ENCODE measurements around the gene HOXD11. TPM values are rescaled to one million over a fixed set of nuclear protein-coding genes. Genes with fewer than 3 reads are reported as not detected.
A peak's percentile ranks its signal among the peaks of the same experiment; 100 is the strongest.

The HOXD11 gene
- polyA plus RNA-seq, 3 donors = 55.1 to 72.7 (median 67.2) TPM

GRCh38 chr2:176124110-176124946 lies 17.2 kb downstream of the HOXD11 start:
- no peak for DNase-seq (ENCODE audit: extremely low read depth in 1 of 11, low read depth in 9 of 11, low spot score in 4 of 11)

- DNase-seq (ENCODE audit: extremely low read depth in 1 of 11, low read depth in 9 of 11, low spot score in 4 of 11) = no peak
Measured at GRCh38 chr2:176124947-176125771, 18.1 kb downstream of the HOXD11 start.

- no peak for DNase-seq (ENCODE audit: extremely low read depth in 1 of 11, low read depth in 9 of 11, low spot score in 4 of 11)
Measured at GRCh38 chr2:176125772-176126054, 18.6 kb downstream of the HOXD11 start.

DNA sequence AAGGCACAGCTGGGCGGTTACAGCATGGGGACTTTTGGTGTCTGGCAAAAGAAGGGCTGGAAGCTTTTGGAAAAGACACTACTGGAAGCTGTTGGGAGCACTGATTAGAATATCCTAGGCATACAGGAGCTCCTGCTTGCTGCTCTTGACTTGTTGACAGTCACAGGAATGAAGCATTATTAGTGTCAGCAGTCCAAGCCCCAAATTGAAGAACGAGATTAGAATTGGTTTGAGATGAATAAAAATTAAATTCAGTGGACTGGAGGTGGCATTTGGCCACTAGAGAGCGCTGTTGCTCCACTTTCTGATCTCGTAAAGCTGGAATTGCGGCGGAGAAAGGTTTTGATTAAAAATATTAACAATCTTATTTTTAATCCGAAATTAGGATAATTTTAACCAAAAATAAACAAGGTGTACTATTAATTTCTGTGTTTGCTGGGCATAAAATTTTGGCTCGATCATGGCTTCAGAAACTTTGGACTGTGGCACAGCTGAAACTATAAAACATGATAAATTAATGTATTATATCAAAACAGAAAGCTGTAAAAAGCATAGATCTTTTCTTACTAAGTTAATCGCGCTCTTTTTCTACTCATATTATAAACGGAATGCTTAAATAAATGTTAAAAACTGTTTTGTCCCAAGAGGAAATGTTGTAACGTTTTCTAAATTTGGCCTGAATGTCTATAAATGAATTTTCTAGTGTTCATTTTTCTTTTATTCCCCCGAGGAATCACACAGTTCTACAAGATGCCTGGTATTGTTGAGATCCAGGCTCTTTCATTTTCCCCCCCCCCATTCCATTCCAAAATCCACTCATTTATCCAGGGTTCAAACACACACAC lies 20.1 kb downstream of the HOXD11 start:
- peak in 1 of 11 donors; percentile 84 for DNase-seq (ENCODE audit: extremely low read depth in 1 of 11, low read depth in 9 of 11, low spot score in 4 of 11)

DNA sequence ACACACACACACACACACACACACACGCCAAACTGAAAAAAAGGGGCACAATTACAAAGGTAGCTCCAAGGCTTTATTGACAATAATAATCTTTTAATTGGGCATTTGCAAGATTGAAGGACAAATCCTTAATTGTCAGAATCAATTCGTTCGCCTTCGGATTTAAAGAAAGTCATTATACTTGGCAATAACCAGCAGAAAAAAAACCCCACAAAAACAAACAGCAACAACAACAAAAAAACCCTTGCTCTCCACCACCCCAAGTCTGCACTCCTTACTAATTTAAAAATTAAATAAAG lies 20.6 kb downstream of the HOXD11 start:
- no peak for DNase-seq (ENCODE audit: extremely low read depth in 1 of 11, low read depth in 9 of 11, low spot score in 4 of 11)

DNA sequence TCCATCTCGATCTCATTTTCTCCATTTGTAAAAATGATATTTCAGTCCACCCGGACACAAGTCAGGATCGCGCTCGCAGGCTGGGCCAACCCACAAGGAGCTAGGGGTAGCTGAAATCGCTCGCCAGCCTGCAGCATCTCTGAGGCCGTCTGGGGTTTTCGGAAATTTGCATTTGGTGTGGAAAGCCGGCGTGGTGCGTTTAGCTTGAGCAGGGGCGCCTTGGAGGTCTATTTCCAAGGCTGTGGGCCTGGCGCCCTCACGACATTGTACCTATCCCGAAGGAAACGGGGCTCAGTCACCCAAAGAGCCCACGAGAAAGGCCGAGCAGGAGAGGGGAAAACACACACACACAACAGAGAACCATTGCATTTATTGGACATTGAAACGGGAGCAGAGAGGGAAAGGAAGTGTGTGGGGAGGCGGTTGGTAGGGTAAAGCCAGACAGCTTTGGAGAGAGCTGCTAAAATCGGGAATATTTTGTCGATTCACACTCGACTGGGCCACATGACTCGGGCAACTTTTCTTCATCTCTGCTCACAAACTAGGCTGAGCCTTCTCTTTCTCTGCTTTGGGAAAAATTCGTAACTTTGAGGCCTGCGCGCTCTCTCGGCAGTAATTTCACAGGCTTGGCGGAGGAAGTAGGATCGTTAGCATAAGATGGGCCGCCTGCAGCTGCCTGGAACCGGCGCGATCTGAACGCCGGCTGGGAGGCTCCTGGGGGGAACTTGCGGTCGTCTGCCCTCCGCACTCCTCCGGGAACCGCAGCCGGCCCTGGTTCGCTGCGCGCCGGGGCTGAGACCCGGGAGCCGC lies 21.3 kb downstream of the HOXD11 start:
- DNase-seq (ENCODE audit: extremely low read depth in 1 of 11, low read depth in 9 of 11, low spot score in 4 of 11) = no peak

DNA sequence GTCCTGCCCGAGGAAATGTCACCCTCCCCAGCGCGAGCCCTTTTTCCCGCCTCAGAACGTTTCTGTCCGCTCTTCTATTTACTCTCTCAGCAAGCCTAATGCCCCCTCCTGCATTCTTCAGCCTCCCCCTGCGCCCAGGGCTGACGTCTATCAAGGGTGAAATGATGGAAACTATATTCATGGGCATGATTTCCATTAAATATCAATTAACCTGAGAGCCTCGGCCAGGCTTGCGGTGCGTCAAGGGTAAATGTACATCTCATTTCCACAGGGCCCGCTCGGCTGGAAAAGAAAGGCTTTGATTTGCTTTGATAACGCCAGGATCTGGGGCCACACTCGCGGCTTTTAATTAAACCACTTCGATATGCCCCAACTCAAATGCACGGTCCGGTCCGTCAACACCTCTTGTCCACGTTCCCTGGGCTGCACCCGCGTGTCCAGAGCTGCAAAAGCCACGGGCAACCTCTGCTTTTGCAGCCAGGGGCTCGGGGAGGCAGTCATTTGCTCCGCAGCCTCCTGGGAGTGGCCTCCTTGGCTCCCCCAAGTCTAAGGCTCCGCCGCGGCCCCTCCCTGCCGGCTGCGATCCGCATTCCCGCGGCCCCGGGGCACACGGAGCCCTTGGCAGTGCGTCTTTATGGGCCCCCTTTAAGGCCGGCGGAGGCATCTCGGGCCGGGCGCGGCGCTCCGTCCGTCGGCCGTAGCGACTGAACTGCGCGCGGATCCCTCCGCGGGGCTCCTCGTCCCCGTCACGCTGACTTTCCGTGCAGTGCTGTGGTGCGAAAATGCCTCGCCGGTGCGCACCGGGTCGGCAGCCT lies 22.1 kb downstream of the HOXD11 start, which contains the start of gene HOXD8:
Gene HOXD8 (plus strand): TSS at position 724 of the 815 bp plus-strand sequence. CDS start 662 bp downstream, outside the sequence.
- DNase-seq (ENCODE audit: extremely low read depth in 1 of 11, low read depth in 9 of 11, low spot score in 4 of 11) = peak in 3 of 11 donors; percentile 84 to 85 (median 85)

DNA sequence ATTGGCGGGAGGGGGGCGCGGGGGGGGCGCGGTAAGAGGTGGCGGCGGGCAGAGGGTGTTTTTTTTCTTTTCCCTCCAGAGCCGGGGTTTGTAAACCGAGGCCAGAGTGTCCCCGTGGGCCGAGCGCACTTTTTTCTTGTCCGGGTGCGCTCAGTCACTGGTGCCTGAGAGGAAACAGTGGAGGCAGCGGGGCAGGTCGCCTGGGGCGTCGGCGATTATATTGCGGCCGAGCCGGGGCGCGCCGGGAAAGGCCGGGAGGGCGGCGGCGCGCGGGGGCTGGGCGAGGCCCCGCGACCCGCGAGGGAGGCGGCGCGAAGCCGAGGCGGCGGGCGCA lies 22.7 kb downstream of the HOXD11 start:
- no peak for DNase-seq (ENCODE audit: extremely low read depth in 1 of 11, low read depth in 9 of 11, low spot score in 4 of 11)

DNA sequence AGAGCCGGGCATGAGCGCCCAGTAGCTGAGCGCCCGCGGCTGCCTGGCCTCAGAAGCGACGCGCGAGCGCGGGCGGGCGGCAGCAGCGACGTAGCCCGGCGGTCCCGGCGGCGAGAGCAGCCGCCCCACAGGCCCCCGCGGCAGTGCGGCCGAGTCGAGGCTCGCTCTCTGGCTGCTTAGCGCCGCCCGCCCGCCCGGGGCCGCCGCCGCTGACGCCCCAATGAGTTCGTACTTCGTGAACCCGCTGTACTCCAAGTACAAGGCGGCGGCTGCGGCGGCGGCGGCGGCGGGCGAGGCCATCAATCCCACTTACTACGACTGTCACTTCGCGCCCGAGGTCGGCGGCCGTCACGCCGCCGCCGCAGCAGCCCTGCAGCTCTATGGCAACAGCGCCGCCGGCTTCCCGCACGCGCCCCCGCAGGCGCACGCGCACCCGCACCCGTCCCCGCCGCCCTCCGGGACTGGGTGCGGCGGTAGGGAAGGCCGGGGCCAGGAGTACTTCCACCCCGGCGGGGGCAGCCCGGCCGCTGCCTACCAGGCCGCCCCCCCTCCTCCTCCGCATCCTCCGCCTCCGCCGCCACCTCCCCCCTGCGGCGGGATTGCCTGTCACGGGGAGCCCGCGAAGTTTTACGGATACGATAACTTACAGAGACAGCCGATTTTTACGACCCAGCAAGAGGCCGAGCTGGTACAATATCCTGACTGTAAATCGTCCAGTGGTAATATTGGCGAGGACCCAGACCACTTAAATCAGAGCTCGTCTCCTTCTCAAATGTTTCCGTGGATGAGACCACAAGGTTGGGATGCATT lies 23.3 kb downstream of the HOXD11 start:
- DNase-seq (ENCODE audit: extremely low read depth in 1 of 11, low read depth in 9 of 11, low spot score in 4 of 11) = peak in 8 of 11 donors; percentile 84 to 94 (median 90)

- DNase-seq (ENCODE audit: extremely low read depth in 1 of 11, low read depth in 9 of 11, low spot score in 4 of 11) = no peak
Measured at GRCh38 chr2:176130957-176131847, 24.1 kb downstream of the HOXD11 start.

DNA sequence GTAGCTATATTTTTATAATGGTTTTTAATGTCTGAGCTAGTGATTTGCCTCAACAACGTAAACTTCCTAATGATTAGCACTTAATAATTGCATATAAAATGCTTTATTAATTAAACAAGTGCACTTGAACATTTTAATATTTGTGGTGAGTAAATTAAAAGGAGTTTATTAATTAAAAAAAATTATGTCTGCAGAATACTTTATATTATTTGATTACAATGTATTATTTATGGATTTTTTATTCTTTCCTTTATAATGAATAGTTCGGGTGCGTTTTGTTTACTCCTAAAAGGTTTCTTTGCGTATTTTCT lies 24.7 kb downstream of the HOXD11 start:
- DNase-seq (ENCODE audit: extremely low read depth in 1 of 11, low read depth in 9 of 11, low spot score in 4 of 11) = no peak

- no peak for DNase-seq (ENCODE audit: extremely low read depth in 1 of 11, low read depth in 9 of 11, low spot score in 4 of 11)
Measured at GRCh38 chr2:176132205-176133171, 25.4 kb downstream of the HOXD11 start.

DNA sequence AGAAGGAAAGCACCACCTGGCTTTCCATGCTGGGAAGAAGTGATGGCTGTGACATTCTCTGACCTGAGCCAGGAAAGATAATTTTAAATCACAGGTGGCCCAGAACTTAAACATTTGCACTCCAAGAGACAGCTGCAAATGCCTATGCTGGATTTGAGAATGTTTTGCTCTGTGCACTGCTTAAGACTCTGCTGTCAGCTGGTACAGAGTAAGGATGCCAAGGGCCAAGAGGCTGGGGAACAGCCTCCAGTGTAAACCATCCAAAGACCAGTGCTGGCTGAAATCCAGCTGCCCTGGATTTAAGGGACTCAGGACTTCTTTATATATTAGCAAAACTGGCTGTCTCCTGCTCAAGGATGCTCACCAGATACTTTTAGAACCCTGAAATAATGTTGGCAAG lies 26.3 kb downstream of the HOXD11 start:
- no peak for DNase-seq (ENCODE audit: extremely low read depth in 1 of 11, low read depth in 9 of 11, low spot score in 4 of 11)

DNA sequence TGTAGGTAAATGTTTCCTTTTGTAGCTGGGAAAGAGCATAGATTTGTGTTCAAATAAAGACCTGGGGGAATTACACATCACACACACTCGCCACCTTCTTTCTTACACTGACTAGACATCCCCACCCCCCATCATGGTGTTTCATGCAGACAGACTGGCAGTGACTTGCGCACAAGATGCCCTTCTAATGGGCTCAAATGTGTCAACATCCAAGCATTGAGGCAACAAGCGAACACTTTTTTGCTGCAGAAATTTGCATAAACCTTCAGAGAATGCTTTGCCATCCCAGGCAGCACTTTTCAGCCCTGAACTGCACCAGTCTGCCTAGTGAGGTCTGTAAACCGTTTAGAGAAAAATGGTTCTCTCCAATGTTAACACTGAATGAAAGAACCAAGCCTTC lies 27.0 kb downstream of the HOXD11 start:
- DNase-seq (ENCODE audit: extremely low read depth in 1 of 11, low read depth in 9 of 11, low spot score in 4 of 11) = no peak

DNA sequence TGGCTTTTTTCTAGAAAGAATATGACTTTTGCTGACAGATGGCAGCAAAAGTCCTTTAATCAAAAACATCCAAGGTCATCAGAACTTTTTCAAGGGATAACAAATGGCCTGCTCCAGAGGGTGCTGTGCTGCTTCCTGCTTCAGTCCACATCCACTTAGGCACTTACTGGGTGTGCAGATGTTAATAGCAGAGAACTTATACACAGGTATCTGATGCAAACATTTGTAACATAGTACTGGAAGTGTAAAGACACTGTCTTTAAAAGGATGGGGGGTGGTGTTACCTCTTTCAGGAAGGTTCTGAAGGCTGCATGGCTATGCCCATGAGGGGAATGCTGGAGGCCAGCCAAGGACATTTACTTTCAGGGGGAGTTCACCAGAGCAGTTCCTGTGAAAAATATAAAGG lies 28.0 kb downstream of the HOXD11 start:
- DNase-seq (ENCODE audit: extremely low read depth in 1 of 11, low read depth in 9 of 11, low spot score in 4 of 11) = no peak

Measured in renal cortex interstitium (tissue), 11 donors.